PC-3 (cell line): Measurements from ENCODE around the gene JAKMIP1.

ENCODE experiments used
- CTCF ChIP-seq: fragments of 300-600 bp; sonication (generic); conservative IDR thresholded peaks from 2 replicates; pipeline ENCODE4 v1.5.1; 2017; ENCODE audit warnings: antibody characterized with exemption, low read depth, mild to moderate bottlenecking, low read length
- EZH2 ChIP-seq: fragments of 300-600 bp; sonication (generic); IDR thresholded peaks from one replicate; pipeline ENCODE4 v1.6.1; 2017; ENCODE audit warnings: antibody characterized with exemption, mild to moderate bottlenecking, low read length; ENCODE audit not compliant: unreplicated experiment
- EZH2phosphoT487 ChIP-seq: fragments of 300-600 bp; sonication (generic); IDR thresholded peaks from 2 replicates; pipeline ENCODE4 v1.6.1; 2018; ENCODE audit warnings: mild to moderate bottlenecking, antibody characterized with exemption, low read length, borderline replicate concordance

- no peak for TF ChIP-seq CTCF
- no peak for TF ChIP-seq EZH2
- no peak for TF ChIP-seq EZH2phosphoT487
Measured at GRCh38 chr4:5984843-5985242, 215.5 kb downstream of the JAKMIP1 start.
